Activated T-helper 2 cell treated with anti-CD3 and anti-CD28 coated beads, Interferon-gamma antibody, Interleukin-2, Interleukin-4, amounts not matched to agents 10 μg/mL and 5 μg/mL and 100 μg/mL, durations not matched to agents 14 hours and 24 hours and 36 hours (primary cell): Measurements from ENCODE around the gene KSR1. TPM values are rescaled to one million over a fixed set of nuclear protein-coding genes. Genes with fewer than 3 reads are reported as not detected.
"Not testable (repeated sequence)": the region's sequence is repeated elsewhere in the genome, so short reads cannot be mapped to it uniquely, and the experiment has no call there.

ENCODE experiments used
- DNase-seq: peaks from one replicate; pipeline ENCODE4 v3.0.0; 2021; ENCODE audit warnings: low spot score
- H3K27ac Mint-ChIP-seq: one replicate; pipeline ENCODE4 v1.8.0; 2021; ENCODE audit warnings: mixed read lengths
- H3K27me3 Mint-ChIP-seq: one replicate; pipeline ENCODE4 v1.8.0; 2021; ENCODE audit warnings: low read depth, mixed read lengths
- H3K36me3 Mint-ChIP-seq: one replicate; pipeline ENCODE4 v1.8.0; 2021; ENCODE audit warnings: low read depth, mixed read lengths
- H3K4me1 Mint-ChIP-seq: one replicate; pipeline ENCODE4 v1.8.0; 2021; ENCODE audit warnings: low read depth, mixed read lengths
- H3K4me3 Mint-ChIP-seq: one replicate; pipeline ENCODE4 v1.8.0; 2021; ENCODE audit warnings: low read depth, mild to moderate bottlenecking, moderate library complexity, mixed read lengths
- H3K9me3 Mint-ChIP-seq: one replicate; pipeline ENCODE4 v1.8.0; 2021; ENCODE audit warnings: mixed read lengths
- intact Hi-C: fragments of 100-400 bp; cut with micrococcal nuclease; formaldehyde crosslinking; loops from one replicate; pipeline ENCODE4 v1.15.1; 2023
- total RNA-seq: library from RNA; stranded (reverse); gene quantifications from 2 replicates; pipeline ENCODE4 v1.2.3, GENCODE V29; 2022

KSR1 gene
- total RNA-seq, 1 donor from 2014 or later: 96.5 TPM

DNA sequence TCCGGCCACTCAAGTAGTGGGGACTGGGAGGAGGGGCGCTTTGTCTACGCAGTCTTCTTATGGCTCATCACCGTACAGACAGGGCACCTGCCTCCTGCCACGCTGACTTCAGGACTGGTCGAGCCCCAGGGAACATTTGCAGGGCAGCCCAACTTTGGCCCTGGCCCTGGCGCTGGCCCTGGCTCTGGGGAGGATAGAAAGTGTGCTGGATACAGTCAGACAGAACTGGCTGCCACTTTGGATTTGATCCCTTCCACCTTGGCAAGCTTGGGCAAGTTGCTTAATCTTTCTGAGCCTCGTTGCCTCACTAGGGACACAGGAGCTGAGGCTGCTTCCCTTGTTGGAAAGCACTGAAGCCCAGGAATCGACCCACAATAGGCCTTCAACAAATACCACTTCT, 188.3 kb downstream of the KSR1 start:
- no peak overlapping the region for H3K4me3 Mint-ChIP-seq
- intact Hi-C loops: loop anchor here (10.0 kb wide), 1 partner anchor 60 kb away; no protein-coding TSS in a partner anchor
- H3K27ac Mint-ChIP-seq: no peak overlapping the region
- peaks cover 28% of the 10 kb centered on the region for H3K36me3 Mint-ChIP-seq
- DNase-seq: no peak
- no peaks in the 10 kb centered on the region for H3K4me1 Mint-ChIP-seq
- H3K9me3 Mint-ChIP-seq: no peaks in the 10 kb centered on the region
- no peaks in the 10 kb centered on the region for H3K27me3 Mint-ChIP-seq

DNA sequence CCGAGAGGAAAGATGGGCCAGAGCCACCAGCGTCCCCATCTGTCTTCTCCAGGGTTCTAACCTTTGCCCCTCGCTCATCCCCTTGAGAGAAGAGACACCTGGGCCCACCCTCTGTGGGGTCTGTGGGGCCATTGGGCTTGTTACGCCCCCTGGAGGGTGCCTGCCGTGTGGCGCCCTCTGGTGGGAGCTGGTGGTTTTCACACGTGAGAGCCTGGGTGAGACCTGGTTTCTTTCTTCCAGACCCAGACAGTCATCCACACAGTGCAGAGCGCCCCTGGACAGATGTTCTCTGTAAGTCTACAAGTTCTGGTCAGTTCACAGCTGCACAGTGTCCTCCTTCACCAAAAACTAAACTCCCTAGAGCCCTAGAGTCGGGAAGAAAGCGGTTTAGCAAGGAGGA, 189.4 kb downstream of the KSR1 start:
- H3K27ac Mint-ChIP-seq, H3K4me1 Mint-ChIP-seq, H3K9me3 Mint-ChIP-seq, H3K27me3 Mint-ChIP-seq, DNase-seq, H3K4me3 Mint-ChIP-seq: not testable (repeated sequence)
- peaks cover 27% of the 10 kb centered on the region for H3K36me3 Mint-ChIP-seq
- intact Hi-C loops: loop anchor here (5.0 to 10.0 kb wide), 2 partner anchors 43 to 61 kb away; no protein-coding TSS in a partner anchor

DNA sequence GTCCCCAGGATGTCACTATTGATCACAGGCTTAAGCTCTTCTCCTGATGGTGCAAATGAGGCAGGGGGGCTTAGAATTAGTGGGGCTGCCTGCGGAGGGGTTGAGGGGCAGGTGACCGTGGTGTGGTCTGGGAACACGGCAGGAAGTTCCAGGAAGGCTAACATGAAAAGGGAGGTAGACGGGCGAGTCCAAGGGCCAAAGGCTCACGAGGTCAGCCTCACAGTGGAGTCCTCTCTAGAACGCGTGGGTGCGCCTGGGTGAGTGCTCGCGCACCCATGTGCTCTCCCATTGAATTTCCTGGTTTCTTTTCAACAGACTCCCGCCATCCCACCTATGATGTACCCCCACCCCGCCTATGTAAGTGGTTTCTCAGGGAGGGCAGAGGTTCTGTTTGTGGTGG, 190.0 kb downstream of the KSR1 start:
- no peak overlapping the region for H3K4me3 Mint-ChIP-seq
- no peak overlapping the region for H3K27ac Mint-ChIP-seq
- intact Hi-C loops: loop anchor here (5.0 to 10.0 kb wide), 2 partner anchors 44 to 61 kb away; no protein-coding TSS in a partner anchor
- H3K4me1 Mint-ChIP-seq: no peaks in the 10 kb centered on the region
- DNase-seq: no peak
- no peaks in the 10 kb centered on the region for H3K27me3 Mint-ChIP-seq
- H3K36me3 Mint-ChIP-seq: peaks cover 21% of the 10 kb centered on the region
- no peaks in the 10 kb centered on the region for H3K9me3 Mint-ChIP-seq

DNA sequence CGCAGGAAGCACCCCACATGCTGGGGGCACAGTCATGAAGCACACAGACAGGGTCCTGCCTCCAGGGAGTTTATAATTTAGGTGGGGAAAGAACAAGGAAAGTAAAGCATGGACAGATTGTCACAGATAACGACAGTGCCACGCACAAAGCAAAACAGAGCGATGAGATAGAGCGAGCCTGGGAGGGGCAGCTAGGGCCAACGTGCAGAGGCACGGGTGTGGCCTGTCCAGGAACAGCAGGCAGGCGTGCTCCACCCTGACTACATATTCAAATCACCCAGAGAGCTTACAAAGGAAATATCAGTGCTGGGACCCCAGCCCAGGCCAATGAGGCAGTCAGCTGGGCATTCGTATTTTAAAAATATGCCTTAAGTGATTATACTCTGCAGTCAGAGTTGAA, 191.5 kb downstream of the KSR1 start:
- no peak overlapping the region for H3K4me3 Mint-ChIP-seq
- peak overlapping the region; percentile 29 for H3K27ac Mint-ChIP-seq
- intact Hi-C loops: loop anchor here (5.0 to 10.0 kb wide), 2 partner anchors 45 to 63 kb away; no protein-coding TSS in a partner anchor

DNA sequence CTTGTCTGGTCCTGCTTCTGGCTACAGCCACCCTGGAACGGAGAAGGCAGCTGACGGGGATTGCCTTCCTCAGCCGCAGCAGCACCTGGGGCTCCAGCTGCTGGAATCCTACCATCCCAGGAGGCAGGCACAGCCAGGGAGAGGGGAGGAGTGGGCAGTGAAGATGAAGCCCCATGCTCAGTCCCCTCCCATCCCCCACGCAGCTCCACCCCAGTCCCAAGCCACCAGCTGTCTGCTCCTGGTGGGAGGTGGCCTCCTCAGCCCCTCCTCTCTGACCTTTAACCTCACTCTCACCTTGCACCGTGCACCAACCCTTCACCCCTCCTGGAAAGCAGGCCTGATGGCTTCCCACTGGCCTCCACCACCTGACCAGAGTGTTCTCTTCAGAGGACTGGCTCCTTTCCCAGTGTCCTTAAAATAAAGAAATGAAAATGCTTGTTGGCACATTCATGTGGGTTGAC, 192.9 kb downstream of the KSR1 start:
- H3K27ac Mint-ChIP-seq, H3K4me3 Mint-ChIP-seq, H3K9me3 Mint-ChIP-seq, H3K27me3 Mint-ChIP-seq, H3K4me1 Mint-ChIP-seq, DNase-seq: not testable (repeated sequence)
- intact Hi-C loops: loop anchor here (5.0 to 10.0 kb wide), 2 partner anchors 47 to 64 kb away; no protein-coding TSS in a partner anchor
- peaks cover 12% of the 10 kb centered on the region for H3K36me3 Mint-ChIP-seq

More for the DNA sequence above, 191.5 kb downstream of the KSR1 start:
- Mint-ChIP-seq H3K4me1 (peaks cover 2% of the 10 kb centered on the region), H3K27me3 (no peaks in the 10 kb centered on the region), H3K36me3 (peaks cover 15% of the 10 kb centered on the region), H3K9me3 (no peaks in the 10 kb centered on the region)
- no peak for DNase-seq

DNA sequence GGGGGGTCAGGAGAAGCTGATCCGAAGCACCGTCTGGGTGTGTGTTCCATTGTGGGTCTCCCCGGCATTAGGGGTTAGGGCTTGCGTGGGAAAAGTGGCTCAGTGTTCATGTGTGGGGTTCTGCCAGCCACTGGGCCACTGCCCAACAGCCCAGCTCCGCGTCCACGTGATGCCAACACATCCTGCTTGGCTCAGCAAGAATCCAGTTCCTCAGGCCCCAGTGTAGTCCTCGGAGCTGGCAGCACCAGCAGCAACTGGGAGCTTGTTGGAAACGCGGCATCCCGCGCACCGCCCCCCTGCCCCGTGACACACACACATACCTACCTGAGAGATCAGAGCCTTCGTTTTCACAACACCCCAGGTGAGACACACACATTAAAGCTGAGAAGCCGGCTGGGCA, 193.7 kb downstream of the KSR1 start:
- no peak overlapping the region for H3K27ac Mint-ChIP-seq
- peaks cover 11% of the 10 kb centered on the region for H3K36me3 Mint-ChIP-seq
- H3K4me1 Mint-ChIP-seq: peaks cover 7% of the 10 kb centered on the region
- no peak overlapping the region for H3K4me3 Mint-ChIP-seq
- intact Hi-C loops: loop anchor here (5.0 to 10.0 kb wide), 2 partner anchors 48 to 65 kb away; no protein-coding TSS in a partner anchor
- no peaks in the 10 kb centered on the region for H3K9me3 Mint-ChIP-seq
- no peaks in the 10 kb centered on the region for H3K27me3 Mint-ChIP-seq
- no peak for DNase-seq

DNA sequence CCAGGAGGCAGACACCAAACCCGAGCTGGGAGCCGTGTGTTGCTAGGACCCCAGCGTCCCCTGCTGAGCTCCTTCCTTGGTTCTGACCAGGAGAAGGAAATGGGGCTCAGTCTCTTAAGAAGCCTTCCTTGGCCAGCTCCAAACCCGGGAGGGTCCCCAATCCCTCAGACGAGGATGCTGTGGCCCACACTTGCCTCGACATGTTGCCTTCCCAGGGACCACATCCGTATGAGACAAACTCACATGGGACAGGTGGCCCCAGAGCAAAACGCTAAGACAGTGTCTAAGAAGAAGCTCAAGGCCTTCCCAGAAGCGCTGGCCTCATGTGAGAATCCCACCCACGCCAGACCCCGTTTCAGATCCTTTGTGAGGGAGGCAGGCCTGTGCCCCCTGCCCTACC, 194.6 kb downstream of the KSR1 start:
- H3K27me3 Mint-ChIP-seq: no peaks in the 10 kb centered on the region
- DNase-seq: no peak
- H3K9me3 Mint-ChIP-seq: no peaks in the 10 kb centered on the region
- peaks cover 7% of the 10 kb centered on the region for H3K4me1 Mint-ChIP-seq
- peaks cover 11% of the 10 kb centered on the region for H3K36me3 Mint-ChIP-seq
- H3K27ac Mint-ChIP-seq: no peak overlapping the region
- intact Hi-C loops: no loop called here
- no peak overlapping the region for H3K4me3 Mint-ChIP-seq

DNA sequence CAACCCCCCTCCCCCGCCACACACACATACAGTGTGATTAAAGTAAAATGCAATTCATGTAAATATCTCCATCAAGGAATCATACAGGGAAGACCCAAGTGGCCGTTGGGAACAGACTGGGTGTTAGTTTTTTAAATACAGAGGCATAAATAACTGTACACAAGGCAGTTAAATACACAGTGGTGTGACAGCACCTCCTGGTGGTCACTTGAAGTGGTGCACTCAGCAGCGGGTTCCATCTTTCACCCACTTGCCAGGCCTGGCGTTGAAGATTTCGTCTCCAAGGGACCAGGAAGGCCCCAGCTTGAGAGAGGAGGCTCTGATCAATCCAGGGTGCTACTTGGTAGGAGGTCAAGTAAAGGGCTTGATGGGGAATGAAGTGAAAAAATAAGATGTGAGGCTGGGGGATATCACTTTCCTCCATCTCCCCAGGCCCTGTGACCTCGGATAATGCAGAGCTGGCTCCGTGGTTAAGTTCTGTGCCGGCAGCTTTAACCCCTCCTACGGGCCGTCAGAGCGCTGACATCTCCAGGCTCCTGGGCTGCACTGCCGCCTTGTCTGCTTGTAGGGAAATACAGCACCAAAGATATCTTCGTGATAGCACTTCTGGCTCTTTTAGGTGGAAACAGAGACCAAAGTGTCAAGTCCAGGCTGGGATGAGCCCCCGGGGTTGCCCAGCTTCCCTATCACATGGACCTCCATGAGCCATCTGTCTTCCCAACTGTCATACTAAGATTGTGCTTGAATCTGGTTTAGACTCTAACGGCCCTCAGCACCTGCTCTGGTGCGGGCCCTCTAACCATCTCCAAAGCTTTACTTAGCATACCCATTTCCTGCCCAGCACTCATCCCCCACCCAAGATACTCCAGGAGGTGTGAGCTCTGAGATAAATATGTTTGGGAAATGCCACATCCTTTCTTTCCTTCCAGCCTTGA, 195.4 kb downstream of the KSR1 start:
- peak; percentile 56 for DNase-seq
- H3K27me3 Mint-ChIP-seq: no peaks in the 10 kb centered on the region
- H3K27ac Mint-ChIP-seq: no peak overlapping the region
- no peak overlapping the region for H3K4me3 Mint-ChIP-seq
- peaks cover 7% of the 10 kb centered on the region for H3K4me1 Mint-ChIP-seq
- intact Hi-C loops: loop anchor here (2.0 kb wide), 1 partner anchor 43 kb away; no protein-coding TSS in a partner anchor
- H3K36me3 Mint-ChIP-seq: peaks cover 11% of the 10 kb centered on the region
- H3K9me3 Mint-ChIP-seq: no peaks in the 10 kb centered on the region

DNA sequence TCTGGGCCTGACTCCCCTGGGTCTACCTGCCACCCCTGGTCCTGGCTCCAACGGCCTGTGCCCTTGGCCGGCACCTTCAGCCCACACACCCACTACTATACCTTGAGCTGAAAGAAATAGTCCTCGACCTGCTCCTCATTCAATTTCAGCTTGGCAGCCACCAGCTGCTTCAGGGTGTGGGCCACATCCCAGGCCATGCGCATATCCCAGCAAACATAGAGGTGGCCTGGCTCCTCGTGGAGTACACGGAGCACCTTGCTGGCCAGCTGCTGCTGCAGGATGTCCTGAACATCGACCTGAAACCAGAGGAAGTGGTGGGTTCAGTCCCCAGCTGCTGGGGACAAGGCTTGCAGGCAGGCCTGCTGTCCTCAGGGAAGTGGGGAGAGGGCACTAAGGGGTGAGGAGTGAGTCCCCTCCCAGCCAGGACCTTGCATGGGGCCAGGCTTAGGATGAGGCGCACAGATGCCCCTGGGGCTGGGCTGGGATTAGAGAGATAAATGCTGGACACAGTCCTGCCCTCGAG, 197.3 kb downstream of the KSR1 start:
- not testable (repeated sequence) for H3K36me3 Mint-ChIP-seq, H3K27me3 Mint-ChIP-seq, H3K27ac Mint-ChIP-seq

DNA sequence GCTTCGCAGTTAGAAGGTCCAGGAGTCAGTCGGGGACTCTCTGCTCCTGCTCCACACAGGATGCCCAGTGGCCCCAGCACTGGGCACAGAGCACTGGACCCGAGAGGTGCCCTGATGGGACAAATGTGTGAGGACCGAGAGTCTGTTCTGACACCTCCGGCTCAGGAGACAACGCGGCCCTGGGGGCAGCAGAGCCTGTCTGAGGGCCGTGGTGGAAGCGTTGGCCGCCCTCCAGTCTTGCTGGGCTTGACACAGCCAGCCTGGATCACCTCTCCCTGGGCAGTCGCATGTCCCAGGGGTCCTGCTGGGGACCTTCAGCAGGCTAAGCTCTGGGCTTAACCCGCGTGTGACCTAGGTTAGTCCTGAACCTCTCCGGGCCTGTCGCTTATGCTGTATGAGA, 197.9 kb downstream of the KSR1 start:
- H3K36me3 Mint-ChIP-seq: no peaks in the 10 kb centered on the region
- no peak overlapping the region for H3K27ac Mint-ChIP-seq
- DNase-seq: no peak
- no peaks in the 10 kb centered on the region for H3K9me3 Mint-ChIP-seq
- no peaks in the 10 kb centered on the region for H3K27me3 Mint-ChIP-seq
- H3K4me1 Mint-ChIP-seq: peaks cover 7% of the 10 kb centered on the region
- no peak overlapping the region for H3K4me3 Mint-ChIP-seq
- intact Hi-C loops: loop anchor here (1.0 kb wide), 1 partner anchor 102 kb away; no protein-coding TSS in a partner anchor

More for the DNA sequence above, 197.3 kb downstream of the KSR1 start:
- DNase-seq, H3K4me1 Mint-ChIP-seq, H3K9me3 Mint-ChIP-seq, H3K4me3 Mint-ChIP-seq: not testable (repeated sequence)
- intact Hi-C loops: loop anchor here (2.0 kb wide), 1 partner anchor 45 kb away; no protein-coding TSS in a partner anchor

DNA sequence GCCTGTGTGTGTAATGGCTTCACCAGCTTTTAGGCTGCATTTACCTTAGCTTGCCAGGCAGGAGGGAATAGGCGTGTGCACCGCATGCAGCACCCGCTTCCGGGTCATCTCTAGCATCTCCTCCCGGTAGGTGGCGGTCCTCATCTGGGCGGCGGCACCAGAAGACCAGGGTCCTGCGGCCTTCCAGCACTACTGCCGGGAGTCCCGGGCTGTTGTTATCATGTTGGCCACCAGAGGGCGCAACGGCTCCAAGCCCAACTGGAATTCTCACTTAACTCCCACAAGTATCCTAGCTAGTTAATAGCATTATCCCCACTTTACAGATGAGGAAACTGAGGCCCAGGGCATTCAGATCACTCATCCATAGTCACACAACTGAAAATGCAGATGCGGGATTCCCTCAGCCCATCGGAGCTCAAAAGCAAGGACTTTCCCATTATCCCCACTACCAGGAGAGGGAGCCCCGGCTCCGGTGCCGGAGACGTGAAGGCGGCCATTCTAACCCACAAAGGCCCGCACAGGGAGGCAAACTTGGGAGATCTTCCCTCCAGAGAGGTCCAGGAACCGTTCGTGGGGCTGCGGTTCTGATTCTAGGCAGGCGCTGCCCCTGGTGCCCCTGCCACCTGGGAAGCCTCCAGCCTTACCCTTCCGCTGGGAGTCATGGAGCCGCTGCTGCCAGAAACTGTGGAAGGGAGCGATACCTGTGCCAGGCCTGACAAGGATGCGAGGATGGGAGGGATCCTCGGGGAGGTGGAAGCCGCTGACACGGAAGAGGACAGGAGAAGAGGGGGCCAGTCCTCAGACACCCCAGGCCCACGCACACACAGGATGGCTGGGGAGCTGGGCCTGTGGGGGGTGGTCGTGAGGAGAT, 198.6 kb downstream of the KSR1 start:
- Mint-ChIP-seq H3K4me3 (no peak overlapping the region), H3K36me3 (no peaks in the 10 kb centered on the region), H3K27me3 (no peaks in the 10 kb centered on the region), H3K27ac (no peak overlapping the region), H3K4me1 (peaks cover 7% of the 10 kb centered on the region), H3K9me3 (no peaks in the 10 kb centered on the region)
- DNase-seq: peak; percentile 52
- intact Hi-C loops: loop anchor here (1.0 to 5.0 kb wide), 2 partner anchors 101 to 212 kb away; no protein-coding TSS in a partner anchor

DNA sequence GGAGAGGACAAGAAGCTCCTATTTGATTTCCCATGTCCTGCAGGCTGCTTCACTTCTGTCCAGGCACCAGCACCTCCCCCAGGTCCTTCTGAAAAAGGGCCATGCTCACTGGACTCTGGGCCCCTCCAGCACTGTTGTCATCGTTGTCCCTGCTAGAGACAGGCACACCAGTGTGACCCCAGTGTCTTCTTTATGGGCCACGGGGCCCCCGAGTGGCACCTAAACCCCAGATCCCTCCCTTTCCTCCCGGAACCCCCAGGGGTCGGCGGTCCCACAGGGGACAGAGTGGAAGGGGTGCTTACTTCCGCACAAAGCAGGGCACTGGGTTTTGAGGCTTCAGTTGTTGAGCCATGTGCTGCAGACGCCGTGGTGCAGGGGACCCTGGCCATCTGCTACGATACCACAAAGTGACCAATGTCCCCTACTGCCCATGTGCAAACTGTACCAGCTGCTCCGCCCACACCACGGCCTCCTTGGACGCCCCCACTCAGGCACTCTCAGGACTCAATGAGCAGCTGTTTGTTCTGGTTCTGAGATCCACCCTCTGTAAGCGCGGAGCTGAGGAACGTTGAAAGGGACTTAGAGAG, 199.4 kb downstream of the KSR1 start:
- H3K27me3 Mint-ChIP-seq, H3K9me3 Mint-ChIP-seq, H3K36me3 Mint-ChIP-seq, H3K4me1 Mint-ChIP-seq, H3K4me3 Mint-ChIP-seq, DNase-seq, H3K27ac Mint-ChIP-seq: not testable (repeated sequence)
- intact Hi-C loops: loop anchor here (5.0 kb wide), 1 partner anchor 212 kb away; no protein-coding TSS in a partner anchor
